HG02852 (cell line): Measurements from ENCODE around the gene NECTIN1.

ENCODE experiments used
- ATAC-seq: cut with Tn5 transposase; IDR thresholded peaks from one replicate; pipeline ENCODE4 v1.9.1; 2021; ENCODE audit warnings: mild to moderate bottlenecking, moderate library complexity; ENCODE audit not compliant: unreplicated experiment

Gene NECTIN1

DNA sequence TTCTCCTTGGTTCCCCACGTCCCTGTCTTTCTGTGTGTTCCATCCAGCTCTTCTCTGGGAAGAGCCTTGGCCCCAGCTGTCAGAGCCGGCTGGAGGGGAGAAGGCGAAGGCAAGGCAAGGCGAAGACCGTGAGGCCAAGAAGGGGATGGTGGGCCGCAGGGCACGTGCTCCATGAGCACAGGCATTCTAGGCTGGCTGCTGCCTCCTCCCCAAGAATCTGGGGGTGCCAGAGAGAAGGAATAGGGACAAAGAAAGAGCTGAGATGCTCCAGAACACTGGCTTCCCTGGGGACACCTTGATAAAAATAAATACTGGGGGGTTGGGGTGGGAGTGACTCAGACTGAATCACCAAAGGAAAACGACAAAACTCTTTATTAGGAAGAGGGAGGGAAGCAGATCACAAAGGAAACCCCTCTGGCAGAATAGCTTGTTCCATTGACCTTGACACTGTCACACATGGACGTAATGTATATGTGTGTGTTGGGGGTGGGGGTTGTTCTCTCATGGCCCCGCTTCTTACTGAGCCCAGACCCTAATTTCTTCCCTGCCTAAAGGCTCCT, 52.5 kb downstream of the NECTIN1 start:
- no peak for ATAC-seq

DNA sequence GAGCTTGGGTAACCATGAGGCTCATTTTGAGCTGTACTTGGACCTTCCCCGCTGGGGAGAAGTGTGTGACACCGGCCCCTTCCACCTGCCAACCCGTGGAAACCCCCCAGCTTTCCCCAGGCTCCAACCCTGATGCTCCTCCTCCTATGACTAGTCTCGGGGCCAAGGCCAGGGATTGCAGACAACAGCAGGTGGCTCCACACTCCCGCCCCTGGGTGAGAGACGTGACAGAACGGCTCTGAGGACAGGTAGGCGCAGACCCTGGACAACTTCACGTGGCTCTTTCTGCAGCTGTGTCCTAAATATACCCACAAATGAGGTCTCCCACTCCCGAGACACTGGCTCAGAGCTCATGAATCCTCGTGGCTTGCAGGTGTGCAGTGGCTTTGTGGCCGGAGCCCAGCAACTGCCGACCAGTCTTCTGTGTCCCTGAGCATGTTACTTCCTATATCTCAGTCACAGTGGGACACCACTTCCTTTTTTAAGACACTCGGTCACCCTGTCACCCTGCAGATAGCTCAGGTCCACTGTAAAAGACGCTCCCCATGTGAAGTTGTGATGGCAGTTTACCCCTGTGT, 55.2 kb downstream of the NECTIN1 start:
- ATAC-seq = peak; percentile 93

DNA sequence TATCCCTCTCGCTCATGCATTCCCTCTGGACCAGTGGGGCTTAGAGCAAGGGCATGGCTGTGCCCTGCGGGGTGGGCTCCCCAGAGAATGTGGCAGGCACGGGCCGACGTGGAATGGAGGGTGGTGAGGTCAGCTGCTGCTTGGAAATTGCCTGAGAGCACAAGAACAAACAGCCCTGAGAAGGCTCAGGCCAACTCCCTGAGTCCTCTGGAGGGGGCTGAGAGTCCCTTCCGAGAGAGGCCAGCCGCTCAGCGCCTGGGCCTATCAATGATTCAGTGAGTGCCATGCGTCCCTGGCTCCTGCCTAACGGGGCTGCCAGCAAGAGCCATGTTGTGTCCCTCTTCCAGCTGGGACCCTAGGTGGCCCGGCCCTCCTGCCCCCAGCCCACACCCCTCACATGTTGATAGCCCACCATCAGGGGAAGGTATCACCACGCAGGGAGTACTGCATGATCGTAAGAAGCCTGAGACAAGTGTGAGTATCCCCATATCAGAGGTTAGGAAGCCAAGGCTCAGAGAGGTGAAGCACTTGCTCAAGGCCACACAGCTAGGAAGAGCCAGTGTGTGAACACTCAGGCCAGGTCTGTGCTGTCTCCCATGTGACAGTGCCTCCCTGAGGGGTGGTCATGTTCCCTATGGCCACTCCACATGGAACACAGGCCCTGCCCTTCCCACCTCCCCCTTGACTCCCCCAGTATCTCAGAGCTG, 55.8 kb downstream of the NECTIN1 start:
- peak; percentile 11 for ATAC-seq

DNA sequence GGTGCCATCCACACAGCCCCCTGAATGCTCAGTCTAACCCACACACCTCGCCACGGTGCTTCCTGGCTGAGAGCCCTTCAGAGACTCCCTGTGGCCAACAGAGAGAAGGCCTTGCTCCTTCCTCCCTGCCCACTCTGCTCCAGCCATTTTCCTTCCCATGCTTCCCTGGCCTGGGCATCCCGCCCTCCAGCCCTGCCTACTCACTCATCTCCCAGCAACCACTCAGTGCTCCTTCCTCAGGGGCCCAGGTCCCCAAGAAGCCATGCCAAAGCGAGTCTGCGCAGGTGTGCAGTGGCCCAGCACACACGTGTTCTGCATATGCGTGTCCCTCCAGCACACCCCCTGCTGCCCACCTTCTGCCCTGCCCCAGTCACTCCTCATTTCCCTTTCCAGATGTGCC, 56.4 kb downstream of the NECTIN1 start:
- ATAC-seq = no peak

DNA sequence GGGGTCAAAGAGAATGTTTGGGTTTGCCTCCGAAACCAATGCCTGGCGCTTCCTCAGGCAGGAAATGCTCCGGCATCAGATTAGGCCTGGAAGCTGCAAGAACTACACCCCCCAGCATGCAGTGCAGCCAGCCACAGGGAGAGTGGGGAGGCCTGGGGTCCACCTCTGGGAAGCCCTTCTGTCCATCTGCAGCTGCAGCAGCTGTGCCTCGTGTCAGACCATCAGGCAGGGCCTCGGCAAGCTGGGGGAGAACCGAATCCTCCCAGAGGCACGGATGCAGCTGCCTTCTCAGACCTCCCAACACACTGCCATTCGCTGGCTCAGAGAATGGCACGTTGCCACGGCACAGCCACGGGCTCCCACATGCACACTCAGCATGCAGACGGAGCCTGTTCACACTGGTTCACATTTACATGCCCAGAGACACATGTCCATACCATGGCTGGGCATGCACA, 57.4 kb downstream of the NECTIN1 start:
- ATAC-seq = no peak

DNA sequence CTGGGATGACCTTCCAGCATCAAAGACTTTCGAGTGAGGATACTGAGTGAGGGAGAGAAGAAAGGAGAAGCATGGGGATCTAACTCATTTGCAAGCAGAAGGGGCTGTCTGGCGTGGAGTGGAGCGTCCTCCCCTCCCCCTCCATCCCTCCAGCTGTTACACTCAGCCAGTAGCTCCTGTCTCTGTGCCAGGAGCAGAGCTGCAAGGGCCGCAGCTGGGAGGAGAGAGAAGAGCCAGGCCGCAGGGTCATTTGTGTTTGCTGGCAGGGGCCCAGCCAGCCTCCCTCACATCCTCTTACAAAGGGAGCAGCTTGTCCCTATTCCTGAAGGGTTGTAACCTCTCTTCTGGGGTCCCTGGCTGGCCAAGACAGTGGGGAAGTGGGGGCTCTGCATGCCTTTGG, 57.9 kb downstream of the NECTIN1 start:
- no peak for ATAC-seq

DNA sequence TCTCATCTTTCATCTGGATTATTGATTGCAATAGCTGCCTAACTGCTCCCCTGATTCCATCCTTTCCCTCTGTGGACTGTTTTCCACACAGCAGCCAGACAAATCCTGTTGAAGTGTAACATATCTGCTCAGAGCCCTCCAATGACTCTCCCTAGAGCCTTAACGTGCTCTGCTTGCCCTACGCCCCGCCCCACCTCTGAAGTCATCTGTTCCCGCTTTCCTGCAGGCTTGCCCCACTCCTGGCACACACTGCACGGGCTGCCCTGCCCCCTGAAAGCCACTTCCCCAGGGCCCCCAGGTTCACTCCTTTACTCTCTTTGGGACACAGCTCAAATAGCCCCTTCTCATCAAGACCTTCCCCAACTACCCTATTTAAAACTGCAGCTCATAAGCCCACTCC, 59.5 kb downstream of the NECTIN1 start:
- no peak for ATAC-seq

DNA sequence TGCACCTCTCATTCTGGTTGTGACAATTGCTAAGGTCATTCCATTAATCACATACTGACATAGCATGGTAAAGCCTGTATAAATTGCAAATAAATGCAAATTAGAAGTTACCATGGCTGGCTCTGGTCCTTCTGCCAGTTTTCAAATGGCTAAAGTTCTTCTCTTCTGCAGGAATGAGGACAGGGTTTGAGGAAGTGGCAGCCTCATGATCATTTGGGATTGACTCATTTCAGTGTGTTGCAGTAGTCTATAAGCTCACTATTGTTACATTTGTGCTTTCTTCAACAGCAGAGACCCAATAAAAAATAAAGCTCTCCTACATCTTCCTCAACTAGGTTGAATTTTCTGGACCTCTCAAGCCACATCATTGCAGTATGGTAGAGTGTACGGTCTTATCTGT, 60.3 kb downstream of the NECTIN1 start:
- ATAC-seq = no peak

DNA sequence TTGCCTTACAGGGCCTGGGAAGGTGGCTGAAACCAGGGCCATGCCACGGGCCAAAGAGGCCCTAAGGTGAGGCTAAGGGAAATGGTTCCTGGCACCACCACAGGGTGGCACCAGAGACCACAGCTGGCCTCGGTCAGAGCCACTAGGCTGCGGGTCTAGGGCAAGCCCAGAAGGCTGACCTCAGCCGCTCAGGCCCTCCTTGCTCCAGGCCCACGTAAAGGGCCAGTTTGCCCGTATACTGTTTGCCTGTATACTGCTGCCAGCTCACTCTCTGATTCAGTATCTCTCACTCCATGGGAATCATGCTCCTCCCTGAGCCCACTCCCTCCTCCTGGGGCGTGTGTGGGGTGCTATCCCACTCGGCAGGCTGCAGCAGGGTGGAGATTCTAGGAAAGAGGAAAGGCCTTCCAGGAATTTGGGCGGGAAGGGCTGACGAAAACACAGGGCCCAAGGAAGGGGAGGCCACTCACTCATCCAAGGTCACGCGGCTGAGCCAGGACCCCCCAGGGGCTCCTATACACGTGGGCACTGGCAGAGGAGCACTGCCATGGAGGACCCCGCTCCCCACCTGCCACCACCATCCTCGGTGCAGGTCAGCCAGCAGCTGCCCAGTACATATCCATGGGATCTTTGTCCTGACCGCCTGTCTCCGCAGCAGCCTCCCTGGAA, 62.4 kb downstream of the NECTIN1 start:
- ATAC-seq = peak; percentile 69

DNA sequence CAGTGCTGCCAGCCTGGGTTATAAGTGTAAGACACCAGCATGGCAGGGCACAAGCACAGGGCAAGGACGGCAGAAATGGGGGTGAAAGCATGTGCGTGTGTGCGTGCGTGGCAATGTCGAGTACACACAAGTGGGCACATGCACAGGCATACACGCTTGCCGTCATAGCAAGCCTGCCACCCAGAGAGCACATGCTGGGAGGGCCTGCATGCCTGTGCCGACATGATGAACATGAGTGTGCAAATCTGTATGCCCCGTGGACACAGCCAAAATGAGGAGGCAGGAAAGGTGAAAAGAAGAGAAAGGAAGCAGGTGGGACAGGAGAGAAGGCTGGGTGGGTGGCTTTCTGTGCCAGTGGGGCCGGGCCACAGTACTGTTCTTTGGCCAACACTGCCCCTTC, 62.9 kb downstream of the NECTIN1 start:
- ATAC-seq = no peak

DNA sequence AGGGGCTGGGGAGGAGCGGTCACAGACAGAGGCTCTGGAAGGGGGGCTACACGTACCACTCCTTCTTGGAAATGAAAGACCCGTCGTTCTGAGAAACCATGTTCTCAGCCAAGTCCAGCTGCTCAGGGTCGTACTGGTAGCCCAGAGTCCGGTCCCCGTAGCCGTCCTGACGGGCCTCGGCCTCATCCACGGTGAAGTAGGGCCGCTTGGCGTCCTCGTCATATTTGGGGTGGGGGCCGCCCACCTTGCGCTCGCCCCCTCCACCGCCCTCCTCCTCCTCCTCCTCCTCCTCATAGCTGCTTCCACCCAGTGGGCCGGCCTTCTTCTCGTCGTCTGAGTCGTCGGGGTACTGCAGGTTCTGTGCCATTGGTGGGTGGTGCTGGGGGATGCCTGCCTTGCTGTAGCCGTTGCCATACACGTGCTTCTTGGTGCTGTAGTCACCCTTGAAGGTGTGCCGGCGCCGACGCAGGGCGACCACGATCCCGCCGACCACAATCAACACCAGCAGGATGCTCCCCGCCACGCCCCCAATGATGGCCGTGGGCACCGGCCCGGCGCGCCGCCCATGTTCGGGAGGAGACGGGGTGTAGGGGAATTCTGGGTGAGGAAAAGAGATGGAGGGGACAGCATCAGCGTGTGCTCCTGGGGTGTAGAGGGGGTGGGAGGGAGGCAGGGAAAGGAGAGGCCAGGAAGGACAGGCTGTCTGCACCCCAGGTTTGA, 64.1 kb downstream of the NECTIN1 start:
- ATAC-seq = no peak

DNA sequence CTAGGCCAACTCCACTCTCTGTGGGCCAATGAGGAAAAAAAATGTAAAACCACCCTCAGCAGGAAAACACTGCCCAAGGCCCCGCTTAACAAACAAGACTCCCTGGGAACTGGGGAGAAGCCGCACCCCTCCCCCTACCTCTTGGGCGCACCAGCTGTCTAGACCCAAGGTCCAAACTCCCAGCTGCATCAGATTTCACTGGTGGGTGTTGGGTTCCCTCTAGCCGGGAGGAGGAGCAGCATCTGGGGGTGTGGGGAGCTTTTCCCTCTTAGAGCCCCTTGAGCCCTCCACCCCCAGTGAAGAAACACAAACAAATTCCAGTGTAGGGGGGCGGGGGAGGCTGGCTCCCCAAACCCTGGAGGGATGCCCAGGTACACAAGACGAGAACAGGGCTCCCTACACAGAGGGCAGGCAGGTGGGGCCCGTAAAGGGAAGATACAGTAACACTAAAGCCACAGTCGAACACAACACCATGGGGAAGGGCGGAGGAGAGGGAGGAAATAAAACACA, 64.9 kb downstream of the NECTIN1 start:
- no peak for ATAC-seq

DNA sequence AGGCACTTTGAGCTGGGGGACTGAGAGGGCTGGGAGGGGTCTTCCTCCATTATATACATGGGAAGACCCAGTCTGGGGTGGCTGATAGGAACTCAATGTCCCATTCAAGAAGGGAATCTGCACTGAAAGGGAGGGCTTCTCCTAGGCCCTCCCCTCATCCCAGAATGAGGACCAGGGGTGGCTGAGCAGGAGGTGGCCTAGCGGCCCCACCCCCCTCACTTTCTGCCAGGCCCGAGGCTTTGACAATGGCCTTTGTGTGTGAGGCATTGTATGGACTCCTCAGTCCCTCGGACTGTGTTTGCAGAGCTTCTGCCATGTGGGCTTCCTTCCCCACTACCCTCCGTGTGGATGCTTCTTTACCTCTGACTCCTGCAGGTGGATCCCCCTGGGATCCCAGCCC, 65.7 kb downstream of the NECTIN1 start:
- no peak for ATAC-seq

DNA sequence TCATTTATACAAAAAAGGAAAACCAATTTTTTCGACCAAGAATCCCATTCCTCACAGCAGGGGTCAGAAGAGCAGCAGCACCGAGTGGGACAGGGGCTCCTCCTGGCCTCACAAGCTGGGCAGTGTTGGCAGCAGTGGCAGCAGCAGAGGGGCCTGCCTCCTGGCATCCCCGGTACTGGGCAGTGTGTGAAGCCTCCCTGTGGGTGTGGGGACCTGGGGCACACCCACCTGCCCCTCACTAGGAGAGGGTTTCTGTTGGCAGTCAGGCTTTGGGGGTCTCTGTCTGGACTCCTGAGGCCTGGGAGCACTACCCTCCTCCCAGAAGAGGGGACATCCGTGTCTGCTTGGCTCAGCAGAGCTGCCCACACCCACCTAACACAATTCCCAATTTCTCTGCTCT, 67.8 kb downstream of the NECTIN1 start:
- ATAC-seq = no peak

DNA sequence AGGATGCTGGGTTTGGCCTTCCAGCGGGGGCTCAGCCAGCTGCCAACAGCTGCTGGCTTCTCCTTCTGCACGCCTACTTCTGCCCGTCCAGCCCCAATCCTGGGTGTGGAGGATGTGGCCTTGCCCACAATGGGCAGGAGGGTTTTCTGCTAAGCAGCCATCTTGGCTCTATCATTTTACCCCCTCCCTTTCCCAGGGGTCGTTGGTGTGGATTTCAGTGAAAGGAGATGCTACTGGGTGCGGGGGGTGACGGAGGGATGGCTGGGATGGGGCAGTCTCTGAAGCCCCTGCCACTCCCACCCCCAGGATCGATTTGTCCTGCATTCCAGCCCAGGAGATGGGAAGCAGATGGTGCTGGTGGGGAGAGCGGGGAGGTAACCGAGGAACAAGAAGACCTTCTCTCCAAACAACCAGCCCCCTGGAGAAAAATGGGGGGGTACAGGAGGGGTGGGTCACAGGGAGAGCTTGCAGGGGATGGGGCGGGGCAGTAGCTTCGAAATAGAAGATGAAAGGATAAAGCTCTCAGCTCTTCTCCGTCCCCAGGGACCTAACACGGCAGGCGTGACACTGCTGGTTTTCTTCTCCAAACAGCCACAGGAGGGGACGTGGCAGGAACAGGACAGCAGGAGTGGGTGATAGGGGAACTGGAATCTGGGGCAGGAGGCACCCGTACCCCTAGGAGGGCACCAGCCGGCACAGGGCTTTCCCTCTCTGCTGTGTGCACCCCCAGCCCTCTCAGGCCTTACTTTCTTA, 68.9 kb downstream of the NECTIN1 start:
- no peak for ATAC-seq

DNA sequence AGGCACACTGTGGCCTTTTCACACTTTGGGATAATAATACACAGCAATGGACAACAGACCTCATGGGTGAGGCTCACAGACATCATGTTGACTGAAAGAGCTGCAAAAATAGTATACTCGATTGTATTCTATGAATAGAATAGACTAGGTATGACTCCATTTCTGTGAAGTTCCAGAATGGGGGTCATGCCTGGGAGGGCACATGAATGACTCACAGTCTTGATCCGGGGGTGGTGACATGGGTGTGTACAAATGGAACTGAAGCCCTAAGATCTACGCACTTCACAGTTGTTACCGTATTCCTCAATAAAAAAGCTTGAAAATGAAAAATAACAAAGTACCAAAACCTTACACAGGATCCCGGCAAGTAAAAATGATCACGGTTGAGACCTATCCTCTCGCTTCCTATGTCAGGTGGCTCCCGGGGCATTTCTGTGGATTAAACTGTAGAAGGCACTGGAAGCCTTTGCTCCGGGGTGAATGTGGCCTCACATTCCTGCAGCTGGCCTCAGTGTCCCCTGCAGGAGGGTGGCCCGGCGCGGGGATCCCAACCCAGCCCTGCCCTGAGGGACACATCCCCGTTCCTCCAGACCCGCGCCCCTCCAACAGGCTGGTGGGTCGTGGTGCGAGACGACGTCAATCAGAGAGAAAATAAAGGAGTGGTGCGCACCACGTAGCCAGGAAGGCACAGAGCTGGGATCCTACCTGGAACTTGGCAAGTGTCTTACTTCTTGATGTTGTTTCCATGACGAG, 75.9 kb downstream of the NECTIN1 start:
- no peak for ATAC-seq

DNA sequence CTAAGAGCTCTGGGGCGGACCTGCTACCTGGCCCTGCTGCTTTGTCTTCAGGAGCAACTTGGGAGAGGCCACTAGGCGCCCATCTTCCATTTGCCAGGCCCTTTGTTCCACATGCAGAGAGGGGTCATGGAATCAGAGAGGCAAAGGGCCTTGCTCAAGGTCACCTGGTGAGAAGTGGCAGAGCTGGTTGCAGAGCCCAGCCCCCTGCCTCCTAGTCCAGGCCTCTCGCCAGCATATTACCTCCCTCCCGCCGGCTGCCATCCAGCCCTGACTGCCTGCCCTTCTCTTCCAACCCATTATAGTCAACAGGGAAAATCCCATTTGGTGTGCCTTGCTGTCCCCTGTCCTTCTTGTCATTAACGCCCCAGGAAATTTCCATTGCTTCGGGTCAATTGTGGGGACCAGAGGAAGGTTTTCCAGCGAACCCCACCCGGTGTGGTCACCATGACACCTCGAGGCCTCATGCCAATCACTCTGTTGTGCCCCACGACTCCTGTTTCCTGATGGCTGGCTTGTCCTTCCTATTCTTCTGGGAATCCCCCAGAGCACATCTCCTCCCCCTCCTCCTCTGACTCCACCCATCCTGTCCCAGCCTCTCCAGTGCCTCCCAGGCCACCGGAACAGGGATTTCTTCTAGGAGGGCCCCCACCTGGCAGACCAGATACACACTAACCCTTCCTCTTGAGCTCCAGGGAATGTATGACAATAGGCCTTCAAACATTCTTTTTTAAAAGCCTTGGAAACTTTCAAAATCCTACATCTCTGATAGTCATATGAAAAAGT, 77.0 kb downstream of the NECTIN1 start:
- ATAC-seq = no peak

DNA sequence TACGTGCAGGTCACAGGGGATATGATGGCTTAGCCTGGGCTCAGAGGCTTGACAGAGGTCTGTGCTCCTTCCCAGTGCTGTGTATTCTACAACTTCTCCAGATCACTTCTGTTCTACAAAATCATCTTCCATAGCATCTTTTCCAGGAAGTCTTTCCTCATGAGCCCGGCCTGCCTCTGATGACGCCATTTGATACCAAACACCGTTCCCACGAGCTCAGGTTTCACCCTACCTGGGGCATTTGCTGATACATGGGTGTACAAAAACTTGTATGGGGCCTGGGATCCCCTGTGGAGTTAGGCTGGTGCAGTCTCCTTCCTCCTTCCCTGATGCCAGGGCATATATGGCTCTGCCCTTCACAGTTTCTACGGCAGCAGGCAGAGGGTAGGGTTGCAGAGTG, 78.7 kb downstream of the NECTIN1 start:
- no peak for ATAC-seq

DNA sequence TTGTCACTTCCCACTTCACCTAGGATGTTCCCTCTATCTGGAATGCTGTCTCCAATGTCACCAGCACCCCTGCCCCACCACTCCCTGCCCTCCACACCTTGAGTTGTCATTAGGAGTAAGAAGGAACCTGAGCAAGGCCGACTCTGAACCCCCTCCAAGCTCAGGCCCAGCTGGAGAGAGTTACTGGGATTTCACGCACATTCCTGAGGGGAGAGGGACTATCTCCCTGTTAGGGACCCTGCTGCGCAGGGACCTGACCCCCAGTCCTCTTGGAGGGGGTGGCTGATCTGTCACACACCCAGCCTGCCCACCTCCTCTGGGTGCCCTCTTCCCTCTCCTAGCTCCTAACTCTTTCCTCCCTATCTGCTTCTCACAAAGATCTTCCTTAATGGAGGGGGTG, 81.7 kb downstream of the NECTIN1 start:
- no peak for ATAC-seq
